AG09319 (cell line): ENCODE results near the gene NFKBIA.
"Not testable (repeated sequence)": the region's sequence is repeated elsewhere in the genome, so short reads cannot be mapped to it uniquely, and the experiment has no call there.

Experiments
- DNase-seq: peaks from one replicate; pipeline ENCODE4 v3.0.0-alpha.2; 2010; ENCODE audit warnings: low read depth; ENCODE audit errors: extremely low read depth
- TF ChIP-seq, protein P1 (sequence below): IDR thresholded peaks from 2 replicates; pipeline ENCODE4 v1.5.1; 2011; ENCODE audit warnings: low read depth, mild to moderate bottlenecking, inconsistent platforms, low read length, moderate library complexity

The NFKBIA gene, protein sequence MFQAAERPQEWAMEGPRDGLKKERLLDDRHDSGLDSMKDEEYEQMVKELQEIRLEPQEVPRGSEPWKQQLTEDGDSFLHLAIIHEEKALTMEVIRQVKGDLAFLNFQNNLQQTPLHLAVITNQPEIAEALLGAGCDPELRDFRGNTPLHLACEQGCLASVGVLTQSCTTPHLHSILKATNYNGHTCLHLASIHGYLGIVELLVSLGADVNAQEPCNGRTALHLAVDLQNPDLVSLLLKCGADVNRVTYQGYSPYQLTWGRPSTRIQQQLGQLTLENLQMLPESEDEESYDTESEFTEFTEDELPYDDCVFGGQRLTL

DNA sequence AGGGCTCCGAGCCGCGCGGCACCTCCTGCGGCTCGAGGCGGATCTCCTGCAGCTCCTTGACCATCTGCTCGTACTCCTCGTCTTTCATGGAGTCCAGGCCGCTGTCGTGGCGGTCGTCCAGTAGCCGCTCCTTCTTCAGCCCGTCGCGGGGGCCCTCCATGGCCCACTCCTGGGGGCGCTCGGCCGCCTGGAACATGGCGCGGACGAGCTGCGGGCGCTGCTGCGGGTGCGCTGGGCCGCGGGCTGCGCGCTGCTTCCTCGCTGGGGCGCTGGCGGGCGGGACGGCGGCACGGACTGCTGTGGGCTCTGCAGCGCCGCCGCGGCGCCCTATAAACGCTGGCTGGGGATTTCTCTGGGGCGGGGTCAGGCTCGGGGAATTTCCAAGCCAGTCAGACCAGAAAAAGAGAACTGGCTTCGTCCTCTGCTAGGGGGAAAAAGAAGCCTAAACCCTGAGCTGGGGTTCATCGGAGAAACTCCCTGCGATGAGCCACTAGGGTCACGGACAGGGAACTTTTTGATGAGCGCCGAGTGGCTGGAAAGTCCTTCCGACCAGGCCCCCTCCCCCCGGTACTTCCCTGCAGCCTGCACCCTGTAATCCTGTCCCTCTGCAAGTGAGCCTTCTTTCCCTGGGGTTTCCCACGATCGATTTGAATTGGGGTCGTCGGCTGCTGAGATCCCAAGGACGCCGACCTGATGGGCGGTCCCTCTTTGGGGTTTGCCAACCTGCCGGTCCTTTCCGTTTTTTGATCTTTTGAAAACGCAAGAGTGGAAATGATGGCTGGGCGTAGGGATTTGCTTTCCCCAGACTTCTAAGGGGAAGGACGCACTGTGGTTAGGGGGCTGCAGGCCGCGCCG lies at the start of gene NFKBIA:
NFKBIA (minus strand) TSS at position 301 of the 855 bp plus-strand sequence; CDS start at position 196, 105 bp downstream.
- no peak for DNase-seq
- TF ChIP-seq, protein P1, sequence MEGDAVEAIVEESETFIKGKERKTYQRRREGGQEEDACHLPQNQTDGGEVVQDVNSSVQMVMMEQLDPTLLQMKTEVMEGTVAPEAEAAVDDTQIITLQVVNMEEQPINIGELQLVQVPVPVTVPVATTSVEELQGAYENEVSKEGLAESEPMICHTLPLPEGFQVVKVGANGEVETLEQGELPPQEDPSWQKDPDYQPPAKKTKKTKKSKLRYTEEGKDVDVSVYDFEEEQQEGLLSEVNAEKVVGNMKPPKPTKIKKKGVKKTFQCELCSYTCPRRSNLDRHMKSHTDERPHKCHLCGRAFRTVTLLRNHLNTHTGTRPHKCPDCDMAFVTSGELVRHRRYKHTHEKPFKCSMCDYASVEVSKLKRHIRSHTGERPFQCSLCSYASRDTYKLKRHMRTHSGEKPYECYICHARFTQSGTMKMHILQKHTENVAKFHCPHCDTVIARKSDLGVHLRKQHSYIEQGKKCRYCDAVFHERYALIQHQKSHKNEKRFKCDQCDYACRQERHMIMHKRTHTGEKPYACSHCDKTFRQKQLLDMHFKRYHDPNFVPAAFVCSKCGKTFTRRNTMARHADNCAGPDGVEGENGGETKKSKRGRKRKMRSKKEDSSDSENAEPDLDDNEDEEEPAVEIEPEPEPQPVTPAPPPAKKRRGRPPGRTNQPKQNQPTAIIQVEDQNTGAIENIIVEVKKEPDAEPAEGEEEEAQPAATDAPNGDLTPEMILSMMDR: peak; percentile 35

DNA sequence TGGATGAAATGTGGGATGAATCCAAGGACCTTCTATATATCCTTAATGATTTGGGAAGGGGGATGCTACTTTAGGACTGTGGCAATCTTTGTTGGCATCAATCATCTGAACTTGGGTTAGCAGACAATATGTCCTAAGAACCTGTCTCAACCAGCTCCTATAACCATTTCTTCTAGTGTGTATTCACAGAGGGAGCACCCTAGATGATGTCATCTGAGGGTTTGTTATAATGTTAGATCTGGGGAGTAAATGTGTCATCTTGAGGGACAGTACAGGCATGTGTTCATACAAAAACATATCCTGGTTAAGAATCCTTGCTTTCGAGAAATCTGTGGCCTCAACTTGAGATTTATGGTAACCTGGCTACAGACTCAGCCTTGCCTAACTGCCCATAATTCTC lies 41.9 kb upstream of the NFKBIA start:
- DNase-seq: no peak
- TF ChIP-seq, protein P1: no peak

DNA sequence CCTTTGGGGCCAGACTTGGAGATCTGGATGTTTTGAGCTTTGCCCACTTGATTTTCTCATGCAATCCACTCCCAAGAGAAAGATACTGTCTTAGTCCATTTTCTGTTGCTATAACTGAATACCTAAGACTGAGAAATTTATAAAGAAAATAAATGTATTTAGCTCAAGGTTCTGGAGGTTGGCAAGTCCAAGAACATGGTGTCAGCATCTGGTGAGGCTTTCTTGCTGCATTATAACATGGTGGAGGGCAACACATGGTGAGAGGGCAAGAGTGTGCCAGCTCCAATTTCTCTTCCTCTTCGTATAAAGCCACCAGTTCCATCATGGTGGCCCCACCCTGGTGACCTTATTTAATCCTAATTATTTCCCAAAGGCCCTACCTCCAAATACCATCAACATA lies 39.6 kb upstream of the NFKBIA start:
- DNase-seq: no peak
- TF ChIP-seq, protein P1: no peak

DNA sequence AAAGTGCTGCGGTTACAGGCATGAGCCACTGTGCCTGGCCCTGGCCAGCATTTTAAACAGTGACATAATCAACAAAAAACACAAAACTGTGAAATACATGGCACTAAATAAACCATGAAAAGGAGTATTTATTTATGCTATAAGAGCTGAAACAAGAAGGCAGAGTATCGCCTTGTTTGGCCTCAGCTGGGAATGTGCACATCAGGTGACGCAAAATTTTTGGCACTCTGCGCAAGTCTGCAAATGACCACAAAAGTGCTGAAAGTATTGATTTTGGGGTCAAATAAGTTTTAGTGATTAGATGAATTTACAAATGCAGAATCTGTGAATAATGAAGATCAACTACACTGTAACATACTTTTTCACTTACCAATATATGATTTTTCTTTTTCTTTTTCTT lies 36.6 kb upstream of the NFKBIA start:
- no peak for DNase-seq
- TF ChIP-seq, protein P1: no peak

DNA sequence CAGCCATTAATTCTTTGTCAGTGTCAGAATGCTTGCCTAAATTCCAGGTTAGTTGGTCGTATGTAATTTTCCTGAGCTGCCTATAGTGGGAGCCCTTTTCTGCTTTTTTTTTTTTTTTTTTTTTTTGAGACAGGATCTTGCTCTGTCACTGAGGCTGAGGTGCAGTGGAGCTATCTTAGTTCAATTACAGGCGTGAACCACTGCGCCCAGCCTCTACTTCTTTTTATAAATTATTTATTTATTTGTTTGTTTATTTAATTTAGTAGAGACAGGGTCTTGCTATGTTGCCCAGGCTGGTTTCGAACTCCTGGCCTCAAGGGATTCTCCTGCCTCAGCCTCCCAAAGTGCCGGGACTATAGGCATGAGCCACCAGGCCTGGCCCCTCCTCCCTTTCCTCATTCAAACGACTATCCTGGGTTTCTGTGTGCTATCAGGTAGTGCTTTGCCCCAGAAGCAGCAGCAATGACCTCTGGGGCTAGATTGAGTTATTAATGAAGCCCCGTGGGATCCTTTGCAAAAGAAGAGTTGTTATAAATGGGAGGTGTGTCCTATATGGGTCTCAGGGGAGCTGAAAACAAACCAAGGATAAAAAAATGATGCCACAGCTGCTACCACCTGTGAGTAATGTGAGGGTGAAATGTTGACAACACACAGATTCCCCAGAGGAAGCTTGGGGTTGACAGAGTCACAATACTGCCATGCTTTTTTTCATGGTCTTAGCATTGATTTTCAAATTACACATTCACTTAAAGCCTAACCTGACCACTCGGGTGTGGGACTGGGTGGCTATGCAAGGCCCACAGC lies 34.6 kb upstream of the NFKBIA start:
- DNase-seq: no peak
- TF ChIP-seq, protein P1: peak; percentile 53

DNA sequence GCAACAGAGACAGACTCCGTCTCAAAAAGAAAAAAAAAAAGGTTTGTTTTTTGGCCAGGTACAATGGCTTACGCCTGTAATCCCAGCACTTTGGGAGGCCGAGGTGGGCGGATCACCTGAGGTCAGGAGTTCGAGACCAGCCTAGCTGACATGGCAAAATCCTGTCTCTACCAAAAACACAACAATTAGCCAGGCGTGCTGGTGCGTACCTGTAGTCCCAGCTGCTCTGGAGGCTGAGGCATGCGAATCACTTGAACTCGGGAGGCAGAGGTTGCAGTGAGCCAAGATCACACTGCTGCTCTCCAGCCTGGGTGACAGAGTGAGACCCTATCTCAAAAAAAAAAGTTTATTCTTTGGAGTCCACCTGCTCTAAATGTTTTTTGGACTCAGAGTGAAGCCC lies 33.9 kb upstream of the NFKBIA start:
- DNase-seq: not testable (repeated sequence)

DNA sequence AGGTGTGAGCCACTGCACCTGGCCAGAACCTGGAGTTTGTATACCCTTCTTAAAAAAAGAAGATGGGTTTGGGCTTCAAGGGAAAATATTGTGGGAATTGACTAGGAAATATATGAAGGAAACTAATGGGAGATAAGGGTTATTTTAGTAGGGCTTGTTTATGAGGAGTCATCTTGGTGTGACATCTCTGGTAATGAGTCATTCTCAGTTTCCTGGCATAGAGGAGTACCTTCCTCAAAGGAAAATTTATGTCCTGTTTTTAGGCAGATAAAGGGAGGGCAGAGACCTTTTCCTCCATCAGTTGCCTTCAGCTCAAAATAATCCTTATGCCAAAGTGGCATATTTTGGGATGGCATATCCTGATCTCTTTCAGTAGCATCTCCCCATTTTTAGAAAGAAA lies 30.6 kb upstream of the NFKBIA start:
- no peak for DNase-seq
- TF ChIP-seq, protein P1: no peak
